Bone marrow (tissue), 2 donors: ENCODE data around the gene PRR18.

Experiments used
- DNase-seq, 2 donors: peaks; one replicate each; lab custom pipeline; 2025; lab: John Stamatoyannopoulos, UW

PRR18 gene

DNA sequence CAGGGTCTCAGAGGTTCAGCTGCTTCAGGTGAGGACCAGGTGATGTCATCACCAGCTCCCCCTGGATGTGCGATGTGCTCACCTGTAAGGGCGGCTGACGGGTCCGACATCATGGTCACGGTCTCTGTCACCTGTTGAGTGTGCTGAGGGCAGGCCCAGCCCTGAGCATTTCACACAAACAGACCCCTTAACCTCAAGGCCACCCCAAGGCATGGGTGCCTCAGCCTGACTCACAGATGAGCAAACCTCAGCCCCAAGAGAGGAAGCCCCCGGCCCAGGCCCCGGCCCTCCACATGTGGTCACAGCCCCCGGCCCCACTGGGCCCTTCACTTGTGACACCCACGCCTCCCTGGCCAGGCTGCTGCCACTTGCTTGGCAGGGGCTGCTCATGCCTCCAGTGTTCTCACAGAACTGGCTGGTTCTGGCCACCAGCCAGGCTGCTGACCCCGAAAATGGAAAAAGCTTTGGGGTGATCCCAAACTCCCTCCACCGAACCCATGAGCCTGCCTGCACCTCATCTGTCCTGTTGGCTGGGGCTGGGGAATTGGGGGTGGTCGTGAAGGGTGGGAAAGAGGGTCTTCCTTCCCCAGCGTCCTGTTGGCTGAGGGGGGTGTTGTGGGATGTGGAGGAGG, 33.3 kb downstream of the PRR18 start:
- DNase-seq: no peak

DNA sequence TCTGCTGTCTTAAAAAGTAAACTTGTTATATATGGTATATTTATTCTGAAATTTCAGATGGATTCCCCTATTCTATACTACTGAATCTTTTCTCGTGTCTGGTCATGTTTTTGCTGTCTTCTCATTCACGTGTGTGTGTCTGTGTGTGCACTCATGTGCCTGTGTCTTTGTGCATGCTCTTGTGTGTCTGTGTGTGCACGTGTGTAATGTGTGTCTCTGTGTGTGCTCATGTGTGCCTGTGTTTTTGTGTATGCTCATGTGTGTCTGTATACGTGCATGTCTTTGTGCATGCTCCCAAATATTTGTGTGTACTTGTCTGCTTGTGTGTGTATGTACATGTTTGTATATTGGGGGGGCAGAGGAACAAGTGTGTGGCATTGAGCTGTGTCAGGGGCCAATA, 34.0 kb downstream of the PRR18 start:
- no peak for DNase-seq

DNA sequence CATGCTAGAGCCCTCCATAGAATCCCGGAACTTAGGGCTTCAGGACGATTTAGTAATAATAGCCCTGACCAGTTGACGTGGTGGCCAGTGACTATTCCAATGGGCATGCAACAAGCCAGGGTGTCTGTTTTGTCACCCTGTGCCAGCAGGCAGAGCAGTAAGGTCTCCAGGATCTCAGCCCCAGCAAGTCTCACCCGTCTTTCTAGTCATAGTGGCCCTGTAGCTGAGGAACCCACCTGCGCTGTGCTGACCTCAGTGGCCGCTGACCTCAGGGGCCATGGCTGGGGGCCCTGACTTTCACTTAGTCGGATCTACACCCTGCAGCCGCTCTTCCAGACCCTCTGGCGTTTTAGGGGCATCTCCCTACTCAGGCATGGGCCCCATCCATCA, 36.8 kb downstream of the PRR18 start:
- DNase-seq: no peak

DNA sequence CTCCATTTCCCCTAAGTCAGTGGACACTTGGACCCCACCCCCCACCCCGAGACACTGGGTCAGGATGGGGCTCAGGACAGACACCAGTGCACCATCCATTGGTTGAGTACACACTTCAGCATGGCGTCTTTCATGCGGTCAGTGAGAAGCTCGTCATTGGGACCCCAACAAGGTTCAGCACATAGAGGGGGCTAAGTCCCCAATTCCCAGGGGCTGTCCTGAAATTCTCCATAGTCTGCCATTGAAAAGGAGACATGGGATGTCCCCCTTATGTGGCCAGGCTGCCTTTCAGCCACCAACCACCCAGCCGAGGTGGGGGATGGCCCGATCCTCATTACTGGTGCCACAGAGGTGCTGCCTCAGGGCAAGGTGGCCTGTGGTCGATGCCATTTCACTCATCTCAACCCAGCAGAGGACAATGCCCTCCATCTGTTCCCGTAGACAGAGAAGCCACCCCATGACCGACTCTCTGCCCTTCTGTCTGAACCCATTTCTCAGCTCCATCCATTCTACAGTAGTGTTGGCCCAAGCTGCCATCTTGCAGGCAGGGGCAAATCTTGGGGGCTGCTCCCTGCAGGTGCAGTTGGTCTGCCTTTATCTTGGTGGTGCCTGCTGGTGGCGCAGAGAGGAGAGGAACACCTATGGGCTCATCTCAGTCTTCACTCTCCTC, 37.4 kb downstream of the PRR18 start:
- DNase-seq: no peak

DNA sequence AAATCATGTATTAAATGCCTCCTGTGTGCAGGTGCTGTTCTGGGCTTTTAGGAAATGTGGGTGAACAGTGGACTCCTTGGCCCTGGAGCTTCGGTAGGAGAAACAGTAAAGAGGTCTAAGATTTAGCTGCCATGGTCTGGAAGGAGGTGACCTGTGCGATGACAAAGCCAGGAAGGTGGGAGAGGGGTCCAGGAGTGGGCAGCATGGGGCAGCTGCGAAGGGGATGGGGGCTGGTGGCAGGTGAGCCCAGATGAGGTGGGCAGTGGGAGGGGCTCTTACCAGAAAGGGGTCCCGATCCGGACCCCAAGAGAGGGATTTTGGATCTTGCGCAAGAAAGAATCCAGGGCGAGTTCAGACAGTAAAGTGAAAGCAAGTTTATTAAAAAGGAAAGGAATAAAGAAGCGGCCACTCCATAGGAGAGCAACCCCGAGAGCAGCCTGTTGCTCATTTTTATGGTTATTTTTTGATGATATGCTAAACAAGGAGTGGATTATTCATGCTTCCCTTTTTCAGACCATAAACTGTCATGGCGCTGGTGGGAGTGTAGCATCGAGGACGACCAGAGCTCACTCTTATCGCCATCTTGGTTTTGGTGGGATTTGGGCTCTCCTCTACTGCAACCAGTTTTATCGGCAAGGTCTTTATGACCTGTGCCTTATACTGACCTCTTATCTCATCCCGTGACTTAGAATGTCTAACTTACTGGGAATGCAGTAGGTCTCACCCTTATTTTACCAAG, 38.7 kb downstream of the PRR18 start:
- DNase-seq: no peak

DNA sequence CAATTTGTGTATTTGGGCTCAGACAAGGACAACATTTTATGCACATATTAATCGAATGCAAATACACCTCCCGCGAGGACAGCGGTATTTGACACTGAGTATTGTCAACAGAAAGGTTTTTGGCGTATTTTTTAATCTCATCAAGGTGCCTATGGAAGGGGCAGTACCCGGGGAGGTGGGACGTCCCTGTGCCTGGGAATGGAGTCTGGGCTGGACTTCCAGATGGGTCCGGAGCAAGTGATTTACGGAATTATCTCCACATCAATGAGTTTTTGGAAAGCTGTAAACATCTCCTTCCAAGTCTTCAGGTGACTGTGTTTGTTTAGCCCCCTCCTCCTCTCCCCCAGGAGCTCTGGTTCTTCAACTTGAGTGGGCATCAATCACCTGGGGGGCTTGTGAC, 39.8 kb downstream of the PRR18 start:
- DNase-seq: no peak

DNA sequence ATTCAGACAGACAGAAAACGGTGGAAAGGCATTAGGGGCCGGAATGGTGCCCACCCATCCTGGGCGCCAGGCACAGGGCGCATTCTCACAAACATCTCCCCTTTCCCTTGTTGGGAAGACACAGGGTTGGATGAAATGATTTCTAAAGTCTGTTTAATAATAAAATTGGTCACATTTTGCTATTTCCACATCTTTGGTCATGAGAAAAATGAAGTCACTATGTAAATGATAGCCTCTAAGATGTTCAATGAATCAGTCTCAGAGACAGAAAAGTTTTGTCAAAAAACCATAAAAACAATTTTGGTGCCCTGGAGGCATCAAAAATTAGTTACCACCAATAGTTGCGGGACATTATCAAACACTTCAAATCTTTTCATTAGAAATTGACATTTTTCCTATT, 40.7 kb downstream of the PRR18 start:
- DNase-seq: no peak

DNA sequence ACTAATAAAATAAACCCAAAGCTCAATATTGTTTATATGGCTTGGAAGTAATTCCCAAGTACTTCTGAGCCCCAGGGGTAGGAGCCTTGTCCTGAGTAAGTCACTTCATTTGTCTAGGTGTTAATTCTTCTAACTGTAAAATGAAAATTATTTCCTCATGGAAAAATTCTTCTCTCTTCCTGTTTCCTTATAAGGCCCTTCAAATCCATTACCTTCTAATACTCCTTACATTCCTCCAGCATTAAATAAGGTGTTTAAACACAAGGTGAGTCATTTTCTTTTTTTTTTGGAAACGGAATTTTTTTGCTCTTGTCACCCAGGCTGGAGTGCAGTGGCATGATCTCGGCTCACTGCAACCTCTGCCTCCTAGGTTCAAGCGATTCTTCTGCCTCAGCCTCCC, 41.9 kb downstream of the PRR18 start:
- no peak for DNase-seq

DNA sequence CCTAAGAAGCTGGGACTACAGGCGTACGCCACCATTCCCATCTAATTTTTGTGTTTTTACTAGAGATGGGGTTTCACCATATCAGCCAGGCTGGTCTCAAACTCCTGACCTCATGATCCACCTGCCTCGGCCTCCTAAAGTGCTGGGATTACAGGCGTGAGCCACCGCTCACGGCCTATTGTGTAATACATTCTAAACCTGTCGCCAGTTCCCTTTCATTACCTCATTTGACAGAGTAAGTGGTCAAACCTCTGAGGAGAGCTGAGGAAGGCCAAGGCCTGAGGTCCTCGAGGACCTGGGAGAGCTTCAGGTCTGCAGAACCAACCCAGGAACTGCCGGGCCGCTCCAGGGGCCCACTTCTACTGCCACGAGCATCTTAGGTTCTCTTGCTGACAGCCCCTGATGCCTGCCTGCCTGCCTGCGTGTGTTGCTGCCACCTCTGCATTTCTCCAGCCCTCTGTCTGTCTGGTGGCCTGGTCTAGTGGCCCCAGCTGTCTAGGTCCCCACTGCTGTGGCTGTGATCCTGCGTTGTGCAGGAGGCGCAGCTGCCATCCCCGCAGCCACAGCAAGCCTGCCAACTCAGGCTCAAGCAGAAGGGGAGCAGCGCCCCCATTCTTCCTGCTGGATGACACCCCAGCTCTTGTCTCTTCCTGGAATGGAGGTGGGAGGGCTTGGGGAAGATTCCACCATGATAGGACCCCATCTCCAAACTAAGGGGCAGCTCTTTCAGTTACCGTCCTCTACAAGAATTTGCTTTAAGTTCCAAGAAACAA, 45.3 kb downstream of the PRR18 start:
- no peak for DNase-seq

DNA sequence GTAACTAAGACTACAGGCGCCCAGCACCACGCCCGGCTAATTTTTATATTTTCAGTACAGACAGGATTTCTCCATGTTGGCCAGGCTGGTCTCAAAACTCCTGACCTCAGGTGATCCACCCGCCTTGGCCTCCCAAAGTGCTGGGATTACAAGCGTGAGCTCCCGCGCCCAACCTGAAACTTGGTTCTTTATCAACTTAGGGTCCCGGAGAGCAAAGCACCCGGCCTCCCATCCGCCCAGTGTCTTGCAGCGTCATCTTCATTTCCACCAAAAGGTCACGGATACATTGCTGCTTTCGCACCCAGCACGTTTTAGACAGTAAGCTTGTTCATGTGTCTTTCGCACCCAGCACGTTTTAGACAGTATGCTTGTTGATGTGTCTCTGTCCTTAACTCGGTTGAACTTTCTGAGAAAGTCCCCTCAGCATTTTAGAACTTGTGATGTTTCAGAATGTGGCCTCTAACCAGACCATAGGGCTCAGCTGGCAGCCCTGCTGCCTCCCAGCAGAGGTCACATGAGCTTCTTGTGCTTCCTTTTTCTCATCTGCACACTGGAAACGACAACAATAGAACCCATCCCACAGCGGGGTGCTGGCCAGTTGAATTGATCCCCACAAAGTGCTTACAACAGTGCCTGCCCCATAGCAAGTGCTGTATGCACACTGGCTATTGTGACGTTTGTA, 48.8 kb downstream of the PRR18 start:
- DNase-seq: no peak

DNA sequence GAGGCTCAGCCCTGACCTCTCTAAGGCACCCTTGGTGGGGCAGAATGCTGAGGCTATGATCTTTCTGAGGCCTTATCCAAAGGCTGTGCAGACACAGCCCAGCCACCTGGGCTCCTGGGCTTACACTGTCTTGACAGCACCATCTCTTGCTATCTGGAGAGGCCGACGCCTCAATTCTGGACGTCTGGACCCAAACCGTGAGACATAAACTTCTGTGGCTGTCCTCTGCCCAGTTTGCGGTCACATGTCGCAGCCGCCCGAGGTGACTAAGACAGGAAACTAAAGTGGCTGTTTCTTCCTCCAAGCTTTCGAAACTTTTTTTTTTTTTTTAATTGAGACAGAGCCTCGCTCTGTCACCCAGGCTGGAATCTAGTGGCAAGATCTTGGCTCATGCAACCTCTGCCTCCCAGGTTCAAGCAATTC, 49.3 kb downstream of the PRR18 start:
- DNase-seq: peak; percentile 31 to 80

DNA sequence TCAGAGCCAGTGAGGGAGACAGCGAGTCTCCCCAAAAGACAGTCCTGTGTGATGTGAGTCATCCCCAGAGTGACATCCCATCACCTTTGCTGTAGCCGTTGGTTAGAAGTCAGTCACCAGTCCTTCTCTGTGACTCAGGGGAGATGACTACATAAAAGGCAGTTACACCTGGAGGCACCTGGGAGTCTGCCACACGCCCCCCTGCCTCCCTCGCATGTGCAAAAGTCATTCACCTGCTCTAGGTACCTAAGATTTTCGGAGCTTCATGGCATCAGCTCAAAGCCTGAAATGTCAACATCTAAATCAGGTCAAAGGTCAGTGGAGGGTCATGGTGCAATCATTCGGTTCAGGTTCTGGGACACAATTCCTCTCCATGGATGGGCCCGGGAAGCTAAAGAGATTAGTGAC, 50.3 kb downstream of the PRR18 start:
- no peak for DNase-seq
